Natural killer cell treated with Interleukin-12 subunit alpha and Interleukin-12 subunit beta and Interleukin-15 and Interleukin-18, amount 100 ng/mL, for 72 hours (primary cell): ENCODE results near the gene TIGD3. TPM values are rescaled to one million over a fixed set of nuclear protein-coding genes. Genes with fewer than 3 reads are reported as not detected.

ENCODE experiments used
- ATAC-seq, 2 donors: fragments of 150-1000 bp; cut with Tn5 transposase in 1 of 2; sonication (Bioruptor Pico), chemical (Tn5 transposase) in 1 of 2; 2 replicates each; pipeline ENCODE4 v1.10.0; 2021
- DNase-seq: peaks from one replicate; pipeline ENCODE4 v3.0.0; 2022; ENCODE audit warnings: low spot score
- H3K27ac Mint-ChIP-seq, 2 donors: 1 replicate in 1 of 2; 2 replicates in 1 of 2; pipeline ENCODE4 v1.8.0; 2022; ENCODE audit warnings: mixed read lengths in 2 of 2, mild to moderate bottlenecking in 1 of 2, moderate library complexity in 1 of 2
- H3K27me3 Mint-ChIP-seq, 2 donors: 1 replicate in 1 of 2; 2 replicates in 1 of 2; pipeline ENCODE4 v1.8.0; 2022; ENCODE audit warnings: mixed read lengths in 2 of 2
- H3K36me3 Mint-ChIP-seq: one replicate; pipeline ENCODE4 v1.8.0; 2022; ENCODE audit warnings: mixed read lengths
- H3K4me1 Mint-ChIP-seq, 2 donors: 1 replicate in 1 of 2; 2 replicates in 1 of 2; pipeline ENCODE4 v1.8.0; 2022; ENCODE audit warnings: low read depth in 2 of 2, mixed read lengths in 2 of 2, mild to moderate bottlenecking in 1 of 2
- H3K4me3 Mint-ChIP-seq: one replicate; pipeline ENCODE4 v1.8.0; 2022; ENCODE audit warnings: mixed read lengths
- H3K9me3 Mint-ChIP-seq: 2 replicates; pipeline ENCODE4 v1.8.0; 2022; ENCODE audit warnings: mixed read lengths
- total RNA-seq, 2 donors: library from RNA; stranded (reverse); gene quantifications; one replicate each; pipeline ENCODE4 v1.2.3, GENCODE V29; 2022

Gene TIGD3, protein sequence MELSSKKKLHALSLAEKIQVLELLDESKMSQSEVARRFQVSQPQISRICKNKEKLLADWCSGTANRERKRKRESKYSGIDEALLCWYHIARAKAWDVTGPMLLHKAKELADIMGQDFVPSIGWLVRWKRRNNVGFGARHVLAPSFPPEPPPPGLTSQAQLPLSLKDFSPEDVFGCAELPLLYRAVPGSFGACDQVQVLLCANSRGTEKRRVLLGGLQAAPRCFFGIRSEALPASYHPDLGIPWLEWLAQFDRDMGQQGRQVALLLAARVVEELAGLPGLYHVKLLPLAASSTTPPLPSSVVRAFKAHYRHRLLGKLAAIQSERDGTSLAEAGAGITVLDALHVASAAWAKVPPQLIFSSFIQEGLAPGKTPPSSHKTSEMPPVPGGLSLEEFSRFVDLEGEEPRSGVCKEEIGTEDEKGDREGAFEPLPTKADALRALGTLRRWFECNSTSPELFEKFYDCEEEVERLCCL
- 1 to 10 TPM in 1 of 2 donors, under 1 TPM in 1; 0.59 to 1.3 TPM for total RNA-seq

DNA sequence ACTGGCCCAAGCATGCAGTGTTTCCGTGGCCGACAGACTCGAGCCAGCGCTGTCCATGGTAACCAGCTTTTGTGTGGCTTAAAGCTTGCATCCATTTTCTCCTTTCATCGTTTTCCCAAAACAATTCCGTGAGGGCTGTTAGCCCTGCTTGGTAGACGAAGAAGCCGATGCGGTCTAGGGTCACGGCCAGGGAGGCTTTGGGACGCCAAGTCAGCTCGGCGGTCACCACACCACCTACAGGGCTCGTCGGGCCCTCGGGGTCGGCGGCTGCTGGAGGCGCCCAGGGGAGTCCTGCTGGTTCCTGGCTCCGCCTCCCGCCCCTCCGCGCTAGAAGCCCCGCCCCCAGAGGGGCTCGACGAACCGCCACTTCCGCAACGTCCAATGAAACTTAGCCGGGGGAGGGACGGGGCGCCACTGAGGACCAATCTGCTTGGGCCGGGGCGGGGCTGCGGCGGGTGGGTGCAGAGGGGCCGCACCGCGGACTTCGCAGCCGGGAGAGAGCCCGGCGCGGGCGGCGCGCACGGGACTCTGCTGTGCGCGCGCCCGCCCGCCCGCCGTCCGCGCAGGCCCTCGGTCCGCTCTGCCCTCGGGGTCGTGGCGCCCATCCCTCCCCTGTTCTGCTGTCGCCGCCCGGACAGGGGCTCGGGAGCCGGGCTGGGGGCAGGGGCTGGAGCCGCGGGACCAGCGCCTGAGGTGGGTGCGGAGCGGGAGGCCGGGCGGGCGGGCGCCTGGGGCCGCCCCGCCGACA, at the start of gene TIGD3:
Gene TIGD3 (plus strand): TSS at position 487 of the 748 bp plus-strand sequence. CDS start 1,058 bp downstream, outside the sequence.
- Mint-ChIP-seq H3K4me3 (peak within 1 kb of the TSS; percentile 86), H3K9me3 (no peaks in the 10 kb centered on the region), H3K27me3 (no peaks in the 10 kb centered on the region), H3K36me3 (peaks cover 6% of the 10 kb centered on the region), H3K4me1 (peaks cover 14 to 18% of the 10 kb centered on the region in 2 donors), H3K27ac (peak within 1 kb of the TSS; percentile 71 to 85)
- DNase-seq = peak; percentile 96
- ATAC-seq = peak; percentile 98 to 99

DNA sequence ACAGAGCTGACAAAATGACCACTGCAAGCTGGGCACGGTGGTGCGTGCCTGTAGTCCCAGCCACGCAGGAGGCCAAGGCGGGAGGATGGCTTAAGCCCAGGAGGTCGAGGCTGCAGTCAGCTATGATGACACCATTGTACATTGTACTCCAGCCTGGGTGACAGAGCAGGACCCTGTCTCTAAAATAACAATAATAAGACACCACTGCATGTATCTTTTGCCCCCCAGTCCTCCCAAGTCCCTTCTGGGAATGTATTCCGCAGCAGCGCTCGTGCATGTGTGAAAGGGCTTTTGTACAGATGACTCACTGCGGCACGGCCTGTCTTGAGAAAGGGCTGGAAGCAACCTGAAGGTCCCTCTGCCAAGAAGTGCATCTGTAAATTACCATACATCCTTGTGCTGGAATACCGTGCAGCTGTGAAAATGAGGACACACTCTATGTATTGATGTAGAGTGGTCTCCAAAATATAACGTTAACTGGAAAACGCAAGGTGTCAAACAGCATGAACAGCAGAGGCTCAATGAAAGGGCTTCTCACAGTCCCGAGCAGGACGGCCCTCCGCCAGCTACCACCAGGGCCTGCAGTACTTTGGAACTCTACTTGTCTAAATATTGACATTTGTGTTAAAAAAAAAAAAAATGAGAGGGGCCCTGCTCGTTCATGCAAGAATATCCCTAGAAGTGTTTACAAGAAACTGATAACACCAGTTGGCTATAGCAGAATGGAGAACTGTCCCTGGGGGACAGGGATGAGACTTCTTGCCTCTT, 48.9 kb upstream of the TIGD3 start:
- Mint-ChIP-seq H3K27me3 (no peaks in the 10 kb centered on the region), H3K36me3 (no peaks in the 10 kb centered on the region), H3K4me3 (no peak overlapping the region), H3K9me3 (no peaks in the 10 kb centered on the region), H3K27ac (no peak overlapping the region), H3K4me1 (no peaks in the 10 kb centered on the region)
- DNase-seq (no peak), ATAC-seq (no peak)

DNA sequence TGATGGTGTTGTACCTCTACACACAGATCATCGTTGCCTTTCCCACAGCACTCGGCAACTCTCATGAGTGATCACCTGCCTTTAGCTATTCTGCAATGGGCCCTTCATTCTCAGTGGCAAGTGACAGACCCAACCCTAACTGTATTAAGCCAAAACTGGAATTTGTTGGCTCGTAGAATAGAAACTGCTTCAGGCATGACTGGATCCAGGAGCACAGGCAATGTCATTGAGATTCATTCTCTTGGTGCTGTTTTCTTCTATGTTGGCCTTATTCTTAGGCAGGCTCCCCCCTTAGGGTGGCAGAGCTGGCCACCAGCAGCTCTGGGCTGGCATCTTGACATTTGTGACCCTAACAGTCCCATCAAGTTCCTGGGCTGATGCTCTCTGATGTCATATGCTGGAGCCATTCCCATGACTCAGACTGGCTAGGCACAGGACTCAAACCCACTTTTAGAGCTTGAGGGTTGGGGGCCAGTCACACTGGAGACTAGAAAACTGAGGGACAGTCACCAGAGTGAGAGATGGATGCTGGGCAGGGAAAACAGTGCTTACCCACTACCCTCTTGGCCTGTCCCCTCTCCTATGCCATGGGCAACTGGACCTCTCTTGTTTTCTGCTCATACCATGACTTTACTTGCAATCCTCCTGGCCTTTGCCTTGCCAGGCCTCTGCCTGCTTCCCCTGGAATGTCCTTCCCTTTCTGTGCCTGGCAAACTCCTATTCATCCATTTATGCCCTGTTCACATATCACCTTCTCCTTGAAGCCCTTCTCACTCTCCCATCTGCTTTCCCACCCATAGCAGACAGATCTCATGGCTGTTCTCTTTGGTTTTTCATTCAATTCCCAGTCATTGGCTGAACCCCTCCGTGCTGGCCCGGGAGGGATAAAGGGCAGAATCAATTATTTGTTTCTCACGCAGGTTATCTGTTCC, 47.0 kb upstream of the TIGD3 start:
- ATAC-seq = no peak
- Mint-ChIP-seq H3K4me1 (no peaks in the 10 kb centered on the region), H3K4me3 (no peak overlapping the region), H3K27ac (no peak overlapping the region), H3K36me3 (no peaks in the 10 kb centered on the region), H3K9me3 (no peaks in the 10 kb centered on the region), H3K27me3 (no peaks in the 10 kb centered on the region)
- DNase-seq = no peak

DNA sequence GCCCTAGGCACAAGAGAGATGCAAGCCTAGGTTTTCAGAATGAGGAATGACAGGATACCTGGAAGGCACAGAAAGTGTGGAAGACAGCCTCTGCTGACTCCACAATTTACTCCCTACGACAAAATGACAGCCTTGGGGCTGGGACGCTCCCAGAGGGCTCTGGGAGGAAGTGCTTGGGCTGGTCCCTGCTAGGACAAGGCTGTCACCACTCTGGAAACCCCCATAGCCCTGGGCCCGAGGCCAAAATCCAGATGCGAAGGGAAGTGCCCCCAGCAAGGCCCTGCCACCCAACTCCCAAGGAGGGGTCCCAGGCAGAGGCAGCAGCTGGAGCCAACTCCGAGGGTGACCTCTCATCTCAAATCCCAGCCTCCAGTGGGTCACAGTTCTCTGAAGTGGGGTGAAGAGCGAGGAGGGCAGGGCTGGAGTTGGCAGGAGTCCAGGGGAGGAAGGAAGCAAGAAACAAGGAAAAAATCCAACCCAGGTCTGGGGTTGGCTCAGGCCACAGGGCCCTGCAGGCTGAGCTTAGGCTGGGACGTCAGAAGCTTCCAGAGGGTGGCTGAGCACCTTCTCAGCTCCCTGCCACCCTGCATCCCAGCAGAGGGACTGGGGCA, 46.2 kb upstream of the TIGD3 start:
- no peaks in the 10 kb centered on the region for H3K9me3 Mint-ChIP-seq
- H3K4me3 Mint-ChIP-seq = no peak overlapping the region
- peak in 1 of 2 donors; percentile 20 for ATAC-seq
- H3K27me3 Mint-ChIP-seq = peaks cover 0 to under 1% of the 10 kb centered on the region in 2 donors
- no peak overlapping the region for H3K27ac Mint-ChIP-seq
- no peaks in the 10 kb centered on the region for H3K36me3 Mint-ChIP-seq
- no peak for DNase-seq
- H3K4me1 Mint-ChIP-seq = peaks cover 0 to under 1% of the 10 kb centered on the region in 2 donors

DNA sequence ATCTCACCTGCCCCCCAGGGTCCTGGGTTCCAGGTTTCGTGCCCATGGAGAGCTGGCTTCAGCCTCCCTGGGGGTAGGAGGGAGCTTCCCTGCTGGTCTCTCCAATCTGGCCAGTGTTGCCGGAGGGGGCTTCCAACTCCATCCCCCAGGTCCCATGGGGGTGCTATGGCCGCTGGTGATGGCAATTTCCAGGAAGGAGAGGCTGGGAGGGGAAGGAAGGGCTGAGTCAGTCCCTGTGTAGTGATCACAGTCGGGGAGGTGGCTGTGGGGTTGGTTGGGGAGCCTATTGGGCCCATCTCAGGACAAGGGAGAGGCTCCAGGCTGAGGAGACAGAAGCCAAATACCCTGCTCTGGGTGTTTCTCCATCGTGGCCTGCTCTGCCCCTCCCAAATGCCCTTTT, 45.5 kb upstream of the TIGD3 start:
- no peaks in the 10 kb centered on the region for H3K36me3 Mint-ChIP-seq
- DNase-seq = no peak
- peaks cover 0 to 7% of the 10 kb centered on the region in 2 donors for H3K27me3 Mint-ChIP-seq
- no peak overlapping the region for H3K4me3 Mint-ChIP-seq
- H3K27ac Mint-ChIP-seq = no peak overlapping the region
- H3K9me3 Mint-ChIP-seq = no peaks in the 10 kb centered on the region
- peaks cover 0 to 3% of the 10 kb centered on the region in 2 donors for H3K4me1 Mint-ChIP-seq
- no peak for ATAC-seq

DNA sequence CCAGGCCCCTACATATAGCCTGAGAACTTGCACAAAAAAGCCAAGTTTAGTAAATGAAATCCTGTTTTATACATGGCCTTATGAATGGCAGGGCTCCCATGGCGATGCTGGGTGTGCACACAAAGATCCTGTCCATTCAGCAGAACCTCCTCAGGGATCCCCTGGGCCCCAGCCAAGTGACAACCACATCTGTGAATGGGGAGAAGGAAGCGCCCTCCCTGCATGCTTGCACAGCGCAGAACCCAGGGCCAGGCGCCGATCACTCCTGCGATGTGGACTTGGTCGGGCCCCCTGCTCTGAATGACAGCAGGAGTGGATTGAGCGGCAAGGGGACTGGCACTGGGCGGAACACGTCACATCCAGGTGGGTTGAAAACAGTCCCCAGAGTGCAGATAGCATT, 44.3 kb upstream of the TIGD3 start:
- DNase-seq = no peak
- ATAC-seq = no peak
- no peak overlapping the region for H3K4me3 Mint-ChIP-seq
- H3K4me1 Mint-ChIP-seq = peaks cover 0 to 3% of the 10 kb centered on the region in 2 donors
- no peaks in the 10 kb centered on the region for H3K36me3 Mint-ChIP-seq
- no peaks in the 10 kb centered on the region for H3K9me3 Mint-ChIP-seq
- peaks cover 0 to 7% of the 10 kb centered on the region in 2 donors for H3K27me3 Mint-ChIP-seq
- H3K27ac Mint-ChIP-seq = no peak overlapping the region

DNA sequence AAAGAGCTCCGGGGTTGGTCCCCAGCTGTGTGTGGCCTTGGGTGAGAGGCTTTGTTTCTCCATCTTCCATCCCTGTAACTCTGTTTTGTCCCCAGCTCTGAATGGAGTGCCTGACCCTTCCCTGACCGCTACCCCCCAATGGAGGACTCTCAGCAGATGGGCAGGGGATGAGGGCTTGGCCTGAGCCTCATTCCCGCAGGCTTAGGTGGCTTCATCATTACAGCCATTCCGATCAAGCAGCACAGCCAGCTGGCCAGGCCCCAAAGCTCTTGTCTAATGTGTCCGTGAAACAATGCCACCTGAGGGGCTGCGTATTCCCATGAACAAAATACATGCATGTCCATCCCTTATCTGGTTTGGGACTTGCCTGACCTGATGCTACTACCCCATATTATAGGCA, 43.8 kb upstream of the TIGD3 start:
- no peaks in the 10 kb centered on the region for H3K36me3 Mint-ChIP-seq
- H3K27me3 Mint-ChIP-seq = peaks cover 0 to 7% of the 10 kb centered on the region in 2 donors
- ATAC-seq = no peak
- H3K9me3 Mint-ChIP-seq = no peaks in the 10 kb centered on the region
- H3K4me1 Mint-ChIP-seq = peaks cover 3 to 4% of the 10 kb centered on the region in 2 donors
- no peak overlapping the region for H3K27ac Mint-ChIP-seq
- H3K4me3 Mint-ChIP-seq = no peak overlapping the region
- no peak for DNase-seq

DNA sequence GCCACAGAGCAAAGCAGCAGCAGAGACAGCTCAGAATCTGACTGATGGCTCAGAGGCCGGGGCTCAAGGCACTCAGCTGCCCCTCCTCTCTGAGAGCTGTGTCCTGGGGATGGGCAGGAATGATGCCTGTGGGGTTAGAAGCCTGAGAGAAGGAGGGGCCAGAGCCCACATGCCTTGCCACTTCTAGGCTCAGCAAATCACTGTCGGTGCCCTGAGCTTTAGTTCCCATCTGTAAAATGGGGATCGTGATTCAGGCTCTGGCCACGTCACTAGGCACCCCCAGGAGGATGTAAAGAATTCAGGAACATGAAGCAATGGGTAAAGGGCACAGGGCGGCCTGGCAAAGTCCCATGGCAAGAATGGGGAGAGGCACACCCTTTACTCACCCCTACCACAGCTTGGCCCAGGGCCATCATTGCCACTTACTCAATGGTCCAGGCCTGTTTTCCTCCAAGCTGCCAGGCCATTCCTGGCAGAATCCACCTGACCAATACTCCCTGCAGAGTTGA, 43.3 kb upstream of the TIGD3 start:
- H3K9me3 Mint-ChIP-seq = no peaks in the 10 kb centered on the region
- H3K36me3 Mint-ChIP-seq = no peaks in the 10 kb centered on the region
- H3K4me3 Mint-ChIP-seq = no peak overlapping the region
- ATAC-seq (no peak), DNase-seq (no peak)
- peaks cover 6% of the 10 kb centered on the region in 2 donors for H3K4me1 Mint-ChIP-seq
- H3K27ac Mint-ChIP-seq = no peak overlapping the region
- peaks cover 0 to 9% of the 10 kb centered on the region in 2 donors for H3K27me3 Mint-ChIP-seq

DNA sequence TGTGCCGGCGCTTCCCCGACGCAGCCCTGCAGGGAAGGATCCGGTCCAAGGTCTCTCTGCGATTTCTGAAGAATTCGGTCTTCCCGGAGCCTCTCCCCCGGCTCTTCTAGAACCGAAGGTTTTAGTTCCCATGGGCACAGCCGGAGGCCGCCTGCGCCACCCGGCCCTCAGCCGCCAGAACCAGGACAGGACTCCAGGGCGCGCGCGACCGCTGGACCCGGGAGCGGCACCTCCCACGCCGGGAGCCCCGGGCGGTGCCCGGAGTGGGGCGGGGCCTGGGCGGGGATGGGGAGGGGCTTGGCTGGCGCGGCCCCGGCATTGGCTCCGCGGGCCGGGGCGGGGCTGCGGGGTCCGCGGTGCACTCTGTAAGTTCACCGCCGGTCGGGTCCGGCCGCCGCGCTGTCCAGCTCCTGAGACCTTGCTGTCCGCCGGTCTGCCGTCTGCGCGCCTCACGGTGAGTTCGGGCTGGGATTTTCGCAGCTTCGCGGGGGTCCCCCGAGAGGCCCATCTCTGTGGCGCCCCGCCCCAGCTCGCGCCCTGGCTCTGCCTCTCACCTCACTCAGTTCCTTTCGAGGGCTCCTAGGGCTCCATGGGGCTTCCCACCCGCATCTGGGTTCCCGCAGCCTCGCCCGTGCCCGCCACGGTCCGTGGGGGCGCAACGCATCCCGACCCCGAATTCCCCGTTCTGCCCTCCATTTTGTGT, 39.9 kb upstream of the TIGD3 start, which contains the start of gene CDC42EP2:
Gene CDC42EP2 (plus strand): TSS at position 366 of the 703 bp plus-strand sequence. CDS start 6,033 bp downstream, outside the sequence.
- peak within 1 kb of the TSS; percentile 65 for H3K4me3 Mint-ChIP-seq
- DNase-seq = peak; percentile 84
- no peaks in the 10 kb centered on the region for H3K9me3 Mint-ChIP-seq
- H3K27ac Mint-ChIP-seq = peak within 1 kb of the TSS in 1 of 2 donors; percentile 51
- no peaks in the 10 kb centered on the region for H3K36me3 Mint-ChIP-seq
- H3K4me1 Mint-ChIP-seq = peaks cover 6% of the 10 kb centered on the region in 2 donors
- ATAC-seq = peak; percentile 96 to 98
- H3K27me3 Mint-ChIP-seq = peaks cover 0 to 9% of the 10 kb centered on the region in 2 donors

DNA sequence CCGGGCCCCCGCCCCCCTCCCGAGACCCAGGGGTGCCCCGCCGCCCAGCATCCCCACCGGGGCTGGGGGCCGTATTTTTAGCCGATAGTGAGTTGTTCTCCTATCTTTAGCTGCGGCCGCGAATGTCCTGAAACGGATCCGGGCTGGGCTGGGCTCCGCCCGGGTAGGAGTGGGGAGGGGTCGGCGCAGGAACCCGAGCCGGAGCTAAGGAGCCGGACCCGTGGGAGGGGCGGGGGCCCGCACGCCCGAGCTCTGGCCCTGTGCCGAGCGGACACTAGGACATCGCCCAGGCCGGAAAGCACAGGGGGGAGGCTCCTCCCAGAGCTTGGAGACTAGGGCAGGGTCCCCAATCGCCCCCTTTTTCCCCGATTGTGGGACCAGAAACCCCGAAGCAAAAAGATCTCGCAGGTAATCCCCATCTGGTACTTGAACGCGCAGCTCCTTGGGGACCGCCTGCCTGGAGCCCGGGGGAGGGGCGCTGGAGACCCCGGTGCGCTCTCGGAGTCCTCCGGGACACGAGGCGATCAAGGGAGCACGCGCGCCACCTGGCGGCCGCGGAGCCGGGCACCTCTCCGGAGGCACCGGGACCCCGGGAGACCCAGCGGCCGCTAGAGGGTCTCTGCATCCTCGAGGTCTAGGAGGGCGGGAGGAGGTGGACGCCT, 39.2 kb upstream of the TIGD3 start:
- Mint-ChIP-seq H3K27ac (no peak overlapping the region), H3K36me3 (no peaks in the 10 kb centered on the region), H3K4me1 (peaks cover 6% of the 10 kb centered on the region in 2 donors), H3K9me3 (no peaks in the 10 kb centered on the region), H3K27me3 (peaks cover 0 to 9% of the 10 kb centered on the region in 2 donors), H3K4me3 (peak overlapping the region; percentile 65)
- peak; percentile 70 to 74 for ATAC-seq
- peak; percentile 81 for DNase-seq

DNA sequence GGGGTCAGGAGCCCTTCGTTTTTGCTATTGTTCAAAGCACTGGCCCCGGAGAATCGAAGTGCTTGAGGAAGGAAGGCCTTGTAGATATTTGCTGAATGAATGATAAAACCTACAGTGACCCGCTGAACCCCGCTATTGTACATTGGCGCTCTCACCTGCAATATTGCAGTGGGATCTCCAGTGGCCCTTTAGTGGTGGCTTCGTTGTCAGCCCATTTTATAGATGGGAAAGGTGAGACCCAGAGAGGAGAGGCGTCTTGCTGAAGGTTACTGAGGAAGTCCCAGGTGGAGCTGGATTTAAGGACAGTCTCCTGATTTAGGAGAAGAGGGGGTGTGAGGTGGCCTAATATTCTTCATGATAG, 38.7 kb upstream of the TIGD3 start:
- Mint-ChIP-seq H3K27me3 (peaks cover 0 to 9% of the 10 kb centered on the region in 2 donors), H3K36me3 (no peaks in the 10 kb centered on the region), H3K4me1 (peaks cover 6% of the 10 kb centered on the region in 2 donors), H3K9me3 (no peaks in the 10 kb centered on the region), H3K4me3 (peak overlapping the region; percentile 65), H3K27ac (no peak overlapping the region)
- DNase-seq = no peak
- ATAC-seq = no peak
